HEK293 (cell line): Measurements from ENCODE around the gene ANOS1.

Experiments
- CTCF ChIA-PET: fragments of 350-600 bp; formaldehyde crosslinking; extraction: SDS; loops from one replicate; lab custom pipeline; 2021; ENCODE audit warnings: antibody characterized with exemption; lab: Yijun Ruan, JAX
- POLR2A ChIA-PET: fragments of 300-600 bp; formaldehyde crosslinking; extraction: SDS; loops from one replicate; lab custom pipeline; 2020; ENCODE audit warnings: antibody characterized with exemption, inconsistent platforms; lab: Yijun Ruan, JAX
- H3K27ac ChIP-seq: fragments of 200-500 bp; sonication (Bioruptor generic); 2 replicates; pipeline ENCODE4 v1.5.1; 2014; ENCODE audit warnings: low read depth, low read length, control low read depth, inconsistent platforms; ENCODE audit errors: extremely low read depth
- H3K36me3 ChIP-seq, 2 experiments: fragments of 200-500 bp in 1 of 2; sonication (Bioruptor generic) in 1 of 2; 1 replicate in 1 of 2; 2 replicates in 1 of 2; pipeline ENCODE4 v1.5.1; 2014 to 2017; ENCODE audit warnings: inconsistent platforms in 2 of 2, low read length in 2 of 2; ENCODE audit not compliant: control insufficient read depth in 2 of 2, insufficient read depth in 1 of 2
- H3K4me1 ChIP-seq: fragments of 200-500 bp; sonication (Bioruptor generic); 2 replicates; pipeline ENCODE4 v1.5.1; 2014; ENCODE audit warnings: mild to moderate bottlenecking, low read length, inconsistent platforms; ENCODE audit not compliant: control insufficient read depth, insufficient read depth
- H3K4me3 ChIP-seq: 2 replicates; pipeline ENCODE4 v1.5.1; 2011; ENCODE audit warnings: low read depth, mild to moderate bottlenecking, control low read depth, low read length, moderate library complexity
- H3K9me3 ChIP-seq: fragments of 200-500 bp; sonication (Bioruptor generic); 2 replicates; pipeline ENCODE4 v1.5.1; 2014; ENCODE audit warnings: low read depth, low read length, inconsistent platforms; ENCODE audit not compliant: control insufficient read depth, insufficient read depth
- BCL11B ChIP-seq: fragments of 450-650 bp; formaldehyde crosslinking; IDR thresholded peaks from 2 replicates; pipeline ENCODE4 v1.5.1; 2016; ENCODE audit warnings: low read depth, missing biosample characterization, missing genetic modification characterization
- KLF1 ChIP-seq: fragments of 450-650 bp; formaldehyde crosslinking; IDR thresholded peaks from 2 replicates; pipeline ENCODE4 v1.5.1; 2016; ENCODE audit warnings: missing biosample characterization, missing genetic modification characterization
- WT1 ChIP-seq: fragments of 450-650 bp; formaldehyde crosslinking; IDR thresholded peaks from 2 replicates; pipeline ENCODE4 v1.5.1; 2016; ENCODE audit warnings: missing biosample characterization, missing genetic modification characterization
- ZNF112 ChIP-seq: fragments of 450-650 bp; formaldehyde crosslinking; IDR thresholded peaks from 2 replicates; pipeline ENCODE4 v1.5.0; 2017; ENCODE audit warnings: missing biosample characterization, missing genetic modification characterization
- ZNF146 ChIP-seq: fragments of 450-650 bp; formaldehyde crosslinking; IDR thresholded peaks from 2 replicates; pipeline ENCODE4 v1.5.1; 2016; ENCODE audit warnings: missing biosample characterization, missing genetic modification characterization
- ZNF2 ChIP-seq: fragments of 450-650 bp; formaldehyde crosslinking; IDR thresholded peaks from 2 replicates; pipeline ENCODE4 v1.5.1; 2016; ENCODE audit warnings: missing biosample characterization, missing genetic modification characterization
- ZNF280C ChIP-seq: fragments of 450-650 bp; formaldehyde crosslinking; IDR thresholded peaks from 2 replicates; pipeline ENCODE4 v1.5.1; 2016; ENCODE audit warnings: missing biosample characterization, missing genetic modification characterization
- ZNF324 ChIP-seq: fragments of 450-650 bp; formaldehyde crosslinking; IDR thresholded peaks from 2 replicates; pipeline ENCODE4 v1.5.1; 2016; ENCODE audit warnings: missing biosample characterization, missing genetic modification characterization
- ZNF354C ChIP-seq: fragments of 450-650 bp; formaldehyde crosslinking; IDR thresholded peaks from 2 replicates; pipeline ENCODE4 v1.5.1; 2016; ENCODE audit warnings: missing biosample characterization, missing genetic modification characterization, low read depth, borderline replicate concordance
- ZNF394 ChIP-seq: fragments of 450-650 bp; formaldehyde crosslinking; IDR thresholded peaks from 2 replicates; pipeline ENCODE4 v1.5.1; 2016; ENCODE audit warnings: missing biosample characterization, missing genetic modification characterization, mild to moderate bottlenecking, moderate library complexity, borderline replicate concordance
- ZNF426 ChIP-seq: fragments of 450-650 bp; formaldehyde crosslinking; IDR thresholded peaks from 2 replicates; pipeline ENCODE4 v1.5.1; 2017; ENCODE audit warnings: missing biosample characterization, missing genetic modification characterization, mild to moderate bottlenecking, inconsistent platforms, moderate library complexity
- ZNF433 ChIP-seq: fragments of 450-650 bp; formaldehyde crosslinking; IDR thresholded peaks from 2 replicates; pipeline ENCODE4 v1.5.1; 2016; ENCODE audit warnings: missing biosample characterization, missing genetic modification characterization, low read depth
- ZNF623 ChIP-seq: fragments of 450-650 bp; formaldehyde crosslinking; IDR thresholded peaks from 2 replicates; pipeline ENCODE4 v1.5.1; 2016; ENCODE audit warnings: missing biosample characterization, missing genetic modification characterization
- TF ChIP-seq, protein P1 (sequence below): fragments of 450-650 bp; formaldehyde crosslinking; IDR thresholded peaks from 2 replicates; pipeline ENCODE4 v1.5.1; 2016; ENCODE audit warnings: missing biosample characterization, missing genetic modification characterization, borderline replicate concordance
- TF ChIP-seq, protein P2 (sequence below): IDR thresholded peaks from 2 replicates; pipeline ENCODE4 v1.6.1; 2011; ENCODE audit warnings: mild to moderate bottlenecking, low read depth, low read length, borderline replicate concordance
- TF ChIP-seq, protein P3 (sequence below): fragments of 450-650 bp; formaldehyde crosslinking; IDR thresholded peaks from 2 replicates; pipeline ENCODE4 v1.5.1; 2016; ENCODE audit warnings: missing biosample characterization, missing genetic modification characterization, borderline replicate concordance
- TF ChIP-seq, protein P4 (sequence below): fragments of 450-650 bp; formaldehyde crosslinking; IDR thresholded peaks from 2 replicates; pipeline ENCODE4 v1.5.1; 2016; ENCODE audit warnings: missing biosample characterization, missing genetic modification characterization
- TF ChIP-seq, protein P5 (sequence below): fragments of 450-650 bp; formaldehyde crosslinking; IDR thresholded peaks from 2 replicates; pipeline ENCODE4 v1.5.1; 2017; ENCODE audit warnings: missing biosample characterization, missing genetic modification characterization

ANOS1 gene

GRCh38 chrX:8692871-8693270 is 39.1 kb downstream of the ANOS1 start (continued):
- TF ChIP-seq ZNF280C (tag by site-specific recombination) (no peak), BCL11B (tag by site-specific recombination) (no peak)
- TF ChIP-seq, protein P1, sequence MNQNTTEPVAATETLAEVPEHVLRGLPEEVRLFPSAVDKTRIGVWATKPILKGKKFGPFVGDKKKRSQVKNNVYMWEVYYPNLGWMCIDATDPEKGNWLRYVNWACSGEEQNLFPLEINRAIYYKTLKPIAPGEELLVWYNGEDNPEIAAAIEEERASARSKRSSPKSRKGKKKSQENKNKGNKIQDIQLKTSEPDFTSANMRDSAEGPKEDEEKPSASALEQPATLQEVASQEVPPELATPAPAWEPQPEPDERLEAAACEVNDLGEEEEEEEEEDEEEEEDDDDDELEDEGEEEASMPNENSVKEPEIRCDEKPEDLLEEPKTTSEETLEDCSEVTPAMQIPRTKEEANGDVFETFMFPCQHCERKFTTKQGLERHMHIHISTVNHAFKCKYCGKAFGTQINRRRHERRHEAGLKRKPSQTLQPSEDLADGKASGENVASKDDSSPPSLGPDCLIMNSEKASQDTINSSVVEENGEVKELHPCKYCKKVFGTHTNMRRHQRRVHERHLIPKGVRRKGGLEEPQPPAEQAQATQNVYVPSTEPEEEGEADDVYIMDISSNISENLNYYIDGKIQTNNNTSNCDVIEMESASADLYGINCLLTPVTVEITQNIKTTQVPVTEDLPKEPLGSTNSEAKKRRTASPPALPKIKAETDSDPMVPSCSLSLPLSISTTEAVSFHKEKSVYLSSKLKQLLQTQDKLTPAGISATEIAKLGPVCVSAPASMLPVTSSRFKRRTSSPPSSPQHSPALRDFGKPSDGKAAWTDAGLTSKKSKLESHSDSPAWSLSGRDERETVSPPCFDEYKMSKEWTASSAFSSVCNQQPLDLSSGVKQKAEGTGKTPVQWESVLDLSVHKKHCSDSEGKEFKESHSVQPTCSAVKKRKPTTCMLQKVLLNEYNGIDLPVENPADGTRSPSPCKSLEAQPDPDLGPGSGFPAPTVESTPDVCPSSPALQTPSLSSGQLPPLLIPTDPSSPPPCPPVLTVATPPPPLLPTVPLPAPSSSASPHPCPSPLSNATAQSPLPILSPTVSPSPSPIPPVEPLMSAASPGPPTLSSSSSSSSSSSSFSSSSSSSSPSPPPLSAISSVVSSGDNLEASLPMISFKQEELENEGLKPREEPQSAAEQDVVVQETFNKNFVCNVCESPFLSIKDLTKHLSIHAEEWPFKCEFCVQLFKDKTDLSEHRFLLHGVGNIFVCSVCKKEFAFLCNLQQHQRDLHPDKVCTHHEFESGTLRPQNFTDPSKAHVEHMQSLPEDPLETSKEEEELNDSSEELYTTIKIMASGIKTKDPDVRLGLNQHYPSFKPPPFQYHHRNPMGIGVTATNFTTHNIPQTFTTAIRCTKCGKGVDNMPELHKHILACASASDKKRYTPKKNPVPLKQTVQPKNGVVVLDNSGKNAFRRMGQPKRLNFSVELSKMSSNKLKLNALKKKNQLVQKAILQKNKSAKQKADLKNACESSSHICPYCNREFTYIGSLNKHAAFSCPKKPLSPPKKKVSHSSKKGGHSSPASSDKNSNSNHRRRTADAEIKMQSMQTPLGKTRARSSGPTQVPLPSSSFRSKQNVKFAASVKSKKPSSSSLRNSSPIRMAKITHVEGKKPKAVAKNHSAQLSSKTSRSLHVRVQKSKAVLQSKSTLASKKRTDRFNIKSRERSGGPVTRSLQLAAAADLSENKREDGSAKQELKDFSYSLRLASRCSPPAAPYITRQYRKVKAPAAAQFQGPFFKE (tag by site-specific recombination): no peak

GRCh38 chrX:8689473-8689872 is 42.5 kb downstream of the ANOS1 start:
- CTCF ChIA-PET: interaction anchor here (0.7 kb wide), 1 partner anchor 90 kb away, joined by 3 read pairs; no protein-coding TSS in a partner anchor
- Histone ChIP-seq H3K36me3 (no peaks in the 10 kb centered on the region), H3K9me3 (no peaks in the 10 kb centered on the region), H3K27ac (no peak overlapping the region), H3K4me3 (no peak overlapping the region), H3K4me1 (no peaks in the 10 kb centered on the region)
- POLR2A ChIA-PET: no interaction called here
- TF ChIP-seq ZNF394 (tag by site-specific recombination) (no peak), ZNF146 (tag by site-specific recombination) (no peak), ZNF2 (tag by site-specific recombination) (no peak), WT1 (no peak), ZNF112 (tag by site-specific recombination) (no peak), ZNF623 (tag by site-specific recombination) (no peak), KLF1 (tag by site-specific recombination) (no peak), ZNF426 (tag by site-specific recombination) (no peak), ZNF354C (tag by site-specific recombination) (no peak), ZNF324 (tag by site-specific recombination) (no peak), ZNF433 (tag by site-specific recombination) (no peak)
- TF ChIP-seq, protein P2, sequence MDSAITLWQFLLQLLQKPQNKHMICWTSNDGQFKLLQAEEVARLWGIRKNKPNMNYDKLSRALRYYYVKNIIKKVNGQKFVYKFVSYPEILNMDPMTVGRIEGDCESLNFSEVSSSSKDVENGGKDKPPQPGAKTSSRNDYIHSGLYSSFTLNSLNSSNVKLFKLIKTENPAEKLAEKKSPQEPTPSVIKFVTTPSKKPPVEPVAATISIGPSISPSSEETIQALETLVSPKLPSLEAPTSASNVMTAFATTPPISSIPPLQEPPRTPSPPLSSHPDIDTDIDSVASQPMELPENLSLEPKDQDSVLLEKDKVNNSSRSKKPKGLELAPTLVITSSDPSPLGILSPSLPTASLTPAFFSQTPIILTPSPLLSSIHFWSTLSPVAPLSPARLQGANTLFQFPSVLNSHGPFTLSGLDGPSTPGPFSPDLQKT: no peak
- TF ChIP-seq, protein P3, sequence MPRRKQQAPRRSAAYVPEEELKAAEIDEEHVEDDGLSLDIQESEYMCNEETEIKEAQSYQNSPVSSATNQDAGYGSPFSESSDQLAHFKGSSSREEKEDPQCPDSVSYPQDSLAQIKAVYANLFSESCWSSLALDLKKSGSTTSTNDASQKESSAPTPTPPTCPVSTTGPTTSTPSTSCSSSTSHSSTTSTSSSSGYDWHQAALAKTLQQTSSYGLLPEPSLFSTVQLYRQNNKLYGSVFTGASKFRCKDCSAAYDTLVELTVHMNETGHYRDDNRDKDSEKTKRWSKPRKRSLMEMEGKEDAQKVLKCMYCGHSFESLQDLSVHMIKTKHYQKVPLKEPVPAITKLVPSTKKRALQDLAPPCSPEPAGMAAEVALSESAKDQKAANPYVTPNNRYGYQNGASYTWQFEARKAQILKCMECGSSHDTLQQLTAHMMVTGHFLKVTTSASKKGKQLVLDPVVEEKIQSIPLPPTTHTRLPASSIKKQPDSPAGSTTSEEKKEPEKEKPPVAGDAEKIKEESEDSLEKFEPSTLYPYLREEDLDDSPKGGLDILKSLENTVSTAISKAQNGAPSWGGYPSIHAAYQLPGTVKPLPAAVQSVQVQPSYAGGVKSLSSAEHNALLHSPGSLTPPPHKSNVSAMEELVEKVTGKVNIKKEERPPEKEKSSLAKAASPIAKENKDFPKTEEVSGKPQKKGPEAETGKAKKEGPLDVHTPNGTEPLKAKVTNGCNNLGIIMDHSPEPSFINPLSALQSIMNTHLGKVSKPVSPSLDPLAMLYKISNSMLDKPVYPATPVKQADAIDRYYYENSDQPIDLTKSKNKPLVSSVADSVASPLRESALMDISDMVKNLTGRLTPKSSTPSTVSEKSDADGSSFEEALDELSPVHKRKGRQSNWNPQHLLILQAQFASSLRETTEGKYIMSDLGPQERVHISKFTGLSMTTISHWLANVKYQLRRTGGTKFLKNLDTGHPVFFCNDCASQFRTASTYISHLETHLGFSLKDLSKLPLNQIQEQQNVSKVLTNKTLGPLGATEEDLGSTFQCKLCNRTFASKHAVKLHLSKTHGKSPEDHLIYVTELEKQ (tag by site-specific recombination): no peak
- TF ChIP-seq, protein P4, sequence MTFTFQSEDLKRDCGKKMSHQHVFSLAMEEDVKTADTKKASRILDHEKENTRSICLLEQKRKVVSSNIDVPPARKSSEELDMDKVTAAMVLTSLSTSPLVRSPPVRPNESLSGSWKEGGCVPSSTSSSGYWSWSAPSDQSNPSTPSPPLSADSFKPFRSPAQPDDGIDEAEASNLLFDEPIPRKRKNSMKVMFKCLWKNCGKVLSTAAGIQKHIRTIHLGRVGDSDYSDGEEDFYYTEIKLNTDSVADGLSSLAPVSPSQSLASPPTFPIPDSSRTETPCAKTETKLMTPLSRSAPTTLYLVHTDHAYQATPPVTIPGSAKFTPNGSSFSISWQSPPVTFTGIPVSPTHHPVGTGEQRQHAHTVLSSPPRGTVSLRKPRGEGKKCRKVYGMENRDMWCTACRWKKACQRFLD (tag by site-specific recombination): no peak
- TF ChIP-seq, protein P5, sequence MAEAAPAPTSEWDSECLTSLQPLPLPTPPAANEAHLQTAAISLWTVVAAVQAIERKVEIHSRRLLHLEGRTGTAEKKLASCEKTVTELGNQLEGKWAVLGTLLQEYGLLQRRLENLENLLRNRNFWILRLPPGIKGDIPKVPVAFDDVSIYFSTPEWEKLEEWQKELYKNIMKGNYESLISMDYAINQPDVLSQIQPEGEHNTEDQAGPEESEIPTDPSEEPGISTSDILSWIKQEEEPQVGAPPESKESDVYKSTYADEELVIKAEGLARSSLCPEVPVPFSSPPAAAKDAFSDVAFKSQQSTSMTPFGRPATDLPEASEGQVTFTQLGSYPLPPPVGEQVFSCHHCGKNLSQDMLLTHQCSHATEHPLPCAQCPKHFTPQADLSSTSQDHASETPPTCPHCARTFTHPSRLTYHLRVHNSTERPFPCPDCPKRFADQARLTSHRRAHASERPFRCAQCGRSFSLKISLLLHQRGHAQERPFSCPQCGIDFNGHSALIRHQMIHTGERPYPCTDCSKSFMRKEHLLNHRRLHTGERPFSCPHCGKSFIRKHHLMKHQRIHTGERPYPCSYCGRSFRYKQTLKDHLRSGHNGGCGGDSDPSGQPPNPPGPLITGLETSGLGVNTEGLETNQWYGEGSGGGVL (tag by site-specific recombination): no peak
